Islet of Langerhans (tissue), 1 donor: Measurements from ENCODE around the gene ANXA3.

Source experiments
- FAIRE-seq: peaks from one replicate; lab custom pipeline; 2011; peaks lifted over from hg19 to GRCh38; lab: Jason Lieb, UNC

Gene ANXA3

GRCh38 chr4:78644744-78645330, 93.3 kb downstream of the ANXA3 start:
- FAIRE-seq = peak; percentile 99

DNA sequence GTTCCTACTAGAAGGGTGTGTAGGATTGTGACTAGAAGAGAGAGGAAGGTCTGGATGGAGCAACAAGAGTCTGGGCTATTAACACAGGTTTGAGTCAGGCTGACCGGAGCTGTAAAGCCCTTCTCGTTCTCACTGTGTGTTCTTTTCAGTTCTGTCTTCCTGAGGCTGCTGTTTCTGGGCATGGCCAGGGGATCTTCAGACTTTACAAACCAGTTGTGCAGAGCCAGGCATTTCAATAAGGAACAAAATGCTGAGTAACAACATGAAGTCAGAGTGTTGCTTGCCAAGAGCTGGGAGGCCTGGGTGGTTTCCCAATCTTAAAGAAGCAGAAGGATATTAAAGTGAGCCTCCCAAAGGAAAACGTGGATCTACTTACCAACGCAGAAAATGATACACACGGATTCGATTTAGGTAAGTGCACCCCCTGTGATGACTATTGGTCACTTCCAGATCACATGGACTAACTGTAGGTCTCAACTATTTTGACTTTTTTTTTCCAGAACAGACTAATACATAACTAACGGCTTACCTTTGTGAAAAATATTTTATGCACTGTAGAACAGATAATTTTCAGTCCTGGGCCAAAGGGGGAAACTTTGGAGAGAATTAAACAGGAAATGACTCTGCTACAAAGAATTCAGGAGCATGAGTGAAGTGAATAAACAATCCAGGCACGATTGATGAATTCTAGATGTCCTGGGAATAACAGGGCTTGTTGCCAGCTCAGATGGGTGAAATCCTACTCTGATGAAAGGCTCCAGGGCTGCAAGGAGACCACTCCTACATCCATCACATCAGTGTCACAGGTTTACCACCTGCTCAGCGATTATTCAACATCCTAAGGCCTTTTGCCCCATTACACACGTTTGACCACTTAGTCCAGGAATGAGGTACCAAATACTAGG, 94.5 kb downstream of the ANXA3 start:
- no peak for FAIRE-seq

DNA sequence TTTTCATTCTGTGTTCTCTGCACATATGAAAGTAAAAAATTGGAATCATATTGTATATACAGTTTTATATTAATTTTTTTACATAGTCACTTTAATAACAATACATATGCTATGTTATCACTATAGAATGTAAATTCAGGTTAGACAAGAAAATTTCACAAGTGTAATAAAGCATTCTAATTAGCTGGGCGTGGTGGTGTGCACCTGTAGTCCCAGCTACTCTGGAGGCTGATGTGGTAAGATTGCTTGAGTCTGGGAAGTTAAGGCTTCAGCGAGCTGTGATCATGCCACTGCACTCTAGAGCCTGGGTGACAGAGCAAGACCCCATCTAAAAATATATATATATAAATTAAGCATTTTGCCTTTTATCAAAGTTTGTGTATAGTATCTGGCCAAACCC, 95.7 kb downstream of the ANXA3 start:
- FAIRE-seq = no peak

GRCh38 chr4:78648640-78649363, 97.2 kb downstream of the ANXA3 start:
- no peak for FAIRE-seq

GRCh38 chr4:78650106-78651024, 98.8 kb downstream of the ANXA3 start:
- no peak for FAIRE-seq

DNA sequence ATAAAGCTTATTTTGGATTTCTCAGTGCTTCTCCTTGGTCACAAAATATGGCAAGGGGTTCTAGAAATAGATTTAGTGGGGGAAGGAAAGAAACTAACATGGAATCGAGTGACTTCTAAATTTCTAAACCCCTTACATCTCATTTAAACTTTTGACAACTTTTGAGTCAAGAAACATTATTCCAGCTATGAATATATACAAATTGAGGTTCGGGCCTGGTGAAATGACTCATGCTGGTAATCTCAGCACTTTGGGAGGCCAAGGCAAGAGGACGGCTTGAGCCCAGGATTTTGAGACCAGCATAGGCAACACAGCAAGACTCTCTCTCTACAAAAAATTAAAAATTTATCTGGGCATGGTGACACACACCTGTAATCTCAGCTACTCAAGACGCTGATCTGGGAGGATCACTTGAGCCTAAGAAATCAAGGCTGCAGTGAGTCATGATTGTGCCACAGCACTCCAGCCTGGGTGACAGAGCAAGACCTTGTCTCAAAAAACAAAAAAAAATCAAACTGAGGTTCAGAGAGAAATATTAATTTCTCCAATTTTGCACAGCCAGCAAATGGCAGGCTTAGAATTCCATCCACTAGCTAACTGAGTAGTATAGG, 99.8 kb downstream of the ANXA3 start:
- FAIRE-seq = no peak

GRCh38 chr4:78652282-78652876, 100.8 kb downstream of the ANXA3 start:
- FAIRE-seq = no peak

DNA sequence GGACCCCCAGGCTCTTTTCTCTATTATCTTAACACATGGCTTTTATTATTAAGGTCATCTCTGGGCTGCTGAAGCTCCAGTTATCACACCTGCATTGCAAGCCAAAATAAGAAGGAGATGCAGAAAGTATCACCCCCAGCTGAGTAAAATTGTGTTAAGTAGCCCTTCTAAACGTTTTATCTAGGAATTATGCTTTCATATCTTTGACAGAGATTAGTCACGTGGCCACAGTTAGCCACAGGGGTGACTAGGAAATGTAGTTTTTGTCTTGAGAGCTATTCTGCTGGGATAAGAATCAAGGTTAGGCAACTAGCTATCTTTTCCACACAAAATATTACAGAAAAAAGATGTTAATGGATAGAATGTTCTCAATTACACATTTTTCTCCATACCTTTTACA, 102.1 kb downstream of the ANXA3 start:
- no peak for FAIRE-seq

DNA sequence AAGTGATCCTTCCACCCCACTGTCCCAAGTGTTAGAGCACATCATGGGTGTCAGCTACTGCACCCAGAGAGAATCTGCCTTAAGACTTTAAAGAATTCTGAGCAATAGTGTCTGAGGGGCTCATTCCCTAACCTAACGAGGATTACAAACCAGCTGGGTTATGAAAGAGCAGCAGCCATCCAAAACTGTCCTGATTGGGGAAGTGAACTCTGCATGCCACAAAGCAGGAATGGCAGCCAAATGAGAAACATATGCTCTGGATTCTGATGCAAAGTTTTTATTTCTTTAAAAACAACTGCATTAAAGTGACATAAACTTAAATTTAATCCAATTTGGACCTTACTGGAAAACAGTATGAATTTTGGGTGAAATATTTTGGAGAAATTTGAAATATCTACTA, 103.2 kb downstream of the ANXA3 start:
- FAIRE-seq = no peak

DNA sequence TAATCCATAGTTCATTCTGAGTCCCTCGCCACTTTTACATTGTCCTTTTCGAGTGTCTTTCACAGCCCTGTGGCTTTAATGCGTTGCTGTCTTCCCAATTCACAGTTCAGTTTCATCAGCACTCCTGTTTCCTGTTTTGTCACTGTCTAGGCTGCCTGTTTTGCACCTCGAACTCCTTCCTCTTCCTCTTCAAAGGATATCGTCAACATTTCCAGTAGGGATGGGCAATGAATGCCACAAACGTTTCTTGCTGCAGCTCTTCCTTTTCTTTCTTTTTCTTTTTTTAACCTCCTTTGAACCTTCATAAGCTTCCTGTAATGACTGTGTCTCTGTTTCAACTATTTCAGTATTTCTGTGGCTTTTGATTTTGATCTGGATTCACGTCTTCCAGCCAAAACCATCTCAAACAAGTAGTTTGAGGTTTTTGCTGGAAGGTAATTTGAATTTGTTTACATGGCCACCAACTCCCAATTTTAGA, 105.4 kb downstream of the ANXA3 start:
- FAIRE-seq = no peak

- FAIRE-seq = no peak
These were observed 107.7 kb downstream of the ANXA3 start for GRCh38 chr4:78659264-78659663.

DNA sequence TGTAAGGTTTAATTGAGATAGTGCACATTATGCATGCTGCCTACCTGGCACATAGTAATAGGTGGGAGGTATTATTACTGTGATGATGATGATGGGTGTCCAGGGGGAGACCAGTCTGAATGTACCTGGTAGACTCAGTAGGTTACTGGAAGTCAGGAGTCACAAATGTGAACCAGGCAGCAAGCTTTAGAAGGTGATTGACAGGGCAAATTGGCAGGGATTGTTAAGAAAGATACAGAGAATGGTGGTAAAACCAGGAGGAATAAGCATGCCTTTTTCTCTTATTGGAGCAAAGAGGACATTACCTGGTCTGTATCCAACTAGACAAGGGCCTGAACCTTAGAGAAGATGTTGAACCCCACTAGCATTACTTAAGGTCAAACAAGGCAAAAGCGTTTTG, 108.1 kb downstream of the ANXA3 start:
- FAIRE-seq = no peak
